CD4-positive, alpha-beta T cell treated with Interferon gamma for 1 hour (primary cell): Measurements from ENCODE around the gene COA1.
"Not testable (repeated sequence)": the region's sequence is repeated elsewhere in the genome, so short reads cannot be mapped to it uniquely, and the experiment has no call there.

ENCODE experiments used
- DNase-seq: peaks from one replicate; pipeline ENCODE4 v3.0.0-alpha.2; 2020

COA1 gene

GRCh38 chr7:43726466-43726865 lies 2.9 kb downstream of the COA1 start:
- DNase-seq: no peak

GRCh38 chr7:43725251-43725650 lies 4.1 kb downstream of the COA1 start:
- DNase-seq: no peak

GRCh38 chr7:43723007-43723341 lies 6.3 kb downstream of the COA1 start:
- no peak for DNase-seq

GRCh38 chr7:43721193-43721806 lies 8.0 kb downstream of the COA1 start:
- no peak for DNase-seq

DNA sequence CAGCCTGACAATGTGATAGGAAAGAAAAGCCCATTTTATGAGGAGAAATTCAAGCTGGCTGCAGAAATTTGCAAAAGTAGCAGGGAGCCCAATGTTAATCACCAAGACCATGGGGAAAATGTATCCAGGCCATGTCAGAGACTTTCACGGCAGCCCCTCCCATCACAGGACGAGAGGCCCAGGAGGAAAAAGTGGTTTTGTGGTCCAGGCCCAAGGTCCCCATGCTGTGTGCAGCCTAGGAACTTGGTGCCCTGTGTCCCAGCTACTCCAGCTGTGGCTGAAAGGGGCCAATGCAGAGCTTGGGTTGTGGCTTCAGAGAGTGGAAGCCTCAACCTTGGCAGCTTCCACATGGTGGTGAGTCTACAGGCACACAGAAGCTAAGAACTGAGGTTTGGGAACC lies 12.7 kb downstream of the COA1 start:
- no peak for DNase-seq

GRCh38 chr7:43715966-43716365 lies 13.4 kb downstream of the COA1 start:
- not testable (repeated sequence) for DNase-seq

- no peak for DNase-seq
Measured at GRCh38 chr7:43711503-43711902, 17.8 kb downstream of the COA1 start.

DNA sequence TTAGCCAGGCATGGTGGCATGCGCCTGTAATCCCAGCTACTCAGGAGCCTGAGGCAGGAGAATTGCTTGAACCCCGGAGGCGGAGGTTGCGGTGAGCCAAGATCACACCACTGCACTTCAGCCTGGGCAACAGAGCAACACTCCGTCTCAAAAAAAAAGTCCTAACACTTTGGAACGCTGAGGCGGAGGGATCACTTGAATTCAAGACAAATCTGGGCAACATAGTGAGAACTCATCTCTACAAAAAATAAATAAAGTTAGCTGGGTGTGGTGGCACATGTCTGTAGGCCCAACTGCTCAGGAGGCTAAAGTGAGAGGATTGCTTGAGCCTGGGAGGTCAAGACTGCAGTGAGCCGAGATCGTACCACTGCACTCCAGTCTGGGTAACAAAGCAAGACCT lies 21.3 kb downstream of the COA1 start:
- not testable (repeated sequence) for DNase-seq

- DNase-seq: no peak
Measured at GRCh38 chr7:43703573-43703972, 25.8 kb downstream of the COA1 start.

- DNase-seq: no peak
Measured at GRCh38 chr7:43702974-43703373, 26.3 kb downstream of the COA1 start.

DNA sequence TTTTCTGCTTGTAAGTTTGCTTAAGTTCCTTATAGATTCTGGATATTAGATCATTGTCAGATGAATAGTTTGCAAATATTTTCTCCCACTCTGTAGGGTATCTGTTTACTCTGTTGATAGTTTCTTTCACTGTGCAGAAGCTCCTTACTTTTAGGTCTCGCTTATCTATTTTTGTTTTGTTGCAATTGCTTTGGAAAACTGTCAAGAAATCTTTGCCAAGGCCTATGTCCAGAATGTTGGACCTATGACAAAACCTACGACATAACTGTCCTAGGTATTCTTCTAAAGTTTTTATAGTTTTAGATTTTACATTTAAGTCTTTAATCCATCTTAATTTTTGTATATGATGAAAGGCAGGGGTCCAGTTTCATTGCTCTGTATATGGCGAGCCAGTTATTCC lies 27.4 kb downstream of the COA1 start:
- DNase-seq: no peak

- DNase-seq: no peak
Measured at GRCh38 chr7:43701500-43701854, 27.8 kb downstream of the COA1 start.

DNA sequence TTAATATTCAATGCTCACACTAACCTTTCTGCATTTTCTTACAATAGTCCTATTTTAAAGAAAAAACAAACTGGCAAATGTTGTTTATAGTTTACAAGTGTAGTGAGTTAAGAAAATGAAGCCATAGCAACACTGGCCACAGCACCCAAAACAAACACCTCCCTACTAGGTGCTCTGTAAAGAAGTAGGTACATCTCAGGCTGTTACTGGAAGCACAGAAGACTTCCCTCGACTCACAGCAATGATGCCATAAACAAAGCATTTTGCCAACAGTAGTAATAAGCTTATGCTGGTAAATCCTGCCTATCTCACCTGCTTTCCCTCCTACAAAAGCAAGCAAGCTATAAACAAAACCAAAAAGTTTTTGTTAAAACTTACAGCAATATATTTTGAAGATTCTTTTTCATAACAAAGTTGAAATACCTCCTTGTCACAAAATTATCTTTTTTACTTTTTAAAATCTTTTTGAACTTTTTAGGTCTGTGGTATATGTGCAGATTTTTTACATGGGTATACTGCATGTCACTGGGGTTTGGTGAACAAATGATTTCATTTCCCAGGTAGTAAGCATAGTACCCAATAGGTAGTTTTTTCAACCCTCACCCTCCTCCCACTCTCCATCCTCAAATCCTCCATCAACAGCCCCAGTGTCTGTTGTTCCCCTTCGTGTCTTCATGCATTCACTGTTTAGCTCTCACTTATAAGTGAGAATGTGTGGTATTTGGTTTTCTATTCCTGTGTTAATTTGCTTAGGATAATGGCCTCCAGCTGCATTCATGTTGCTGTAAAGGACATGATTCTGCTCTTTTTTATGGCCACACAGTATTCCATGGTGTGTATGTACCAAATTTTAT lies 28.4 kb downstream of the COA1 start:
- no peak for DNase-seq

DNA sequence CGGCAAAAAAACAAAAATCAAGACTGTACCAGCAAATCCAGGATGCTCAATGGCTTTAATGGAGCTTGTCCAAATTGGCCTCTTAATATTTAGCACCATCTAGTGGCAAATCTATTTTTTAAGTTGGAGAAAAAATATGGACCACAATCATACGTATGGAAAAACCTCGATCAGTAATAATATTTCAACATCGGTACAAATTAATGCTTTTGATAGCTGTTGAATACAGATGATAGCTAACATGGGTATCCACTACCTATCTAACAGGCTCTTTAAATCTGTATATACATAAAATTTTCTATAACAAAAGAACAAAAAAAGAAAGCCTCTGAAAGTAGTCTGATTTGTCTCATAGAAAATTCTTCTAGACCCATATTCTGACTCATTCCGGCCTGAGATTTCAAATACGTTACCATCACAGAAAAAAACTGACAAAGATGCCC lies 29.2 kb downstream of the COA1 start:
- no peak for DNase-seq

- DNase-seq: no peak
Measured at GRCh38 chr7:43698460-43699255, 30.7 kb downstream of the COA1 start.

- no peak for DNase-seq
Measured at GRCh38 chr7:43697690-43698089, 31.6 kb downstream of the COA1 start.

DNA sequence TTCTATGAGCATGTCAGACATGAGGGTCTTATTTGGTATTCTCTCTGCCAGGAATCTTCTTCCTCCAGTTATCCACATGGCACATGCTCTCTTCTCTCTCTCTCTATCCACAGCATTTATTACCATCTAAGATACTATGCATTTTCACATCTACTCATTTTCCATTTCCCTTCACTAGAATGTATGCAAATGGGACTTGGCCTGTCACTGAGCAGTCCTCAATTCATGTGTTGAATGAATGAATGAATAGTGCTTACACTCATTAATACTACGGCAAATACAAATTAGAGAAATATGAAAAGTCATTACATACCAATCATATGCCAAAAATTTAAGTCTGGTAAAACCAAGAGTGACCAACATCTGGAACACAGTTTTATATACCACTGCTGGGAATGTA lies 34.0 kb downstream of the COA1 start:
- DNase-seq: no peak

DNA sequence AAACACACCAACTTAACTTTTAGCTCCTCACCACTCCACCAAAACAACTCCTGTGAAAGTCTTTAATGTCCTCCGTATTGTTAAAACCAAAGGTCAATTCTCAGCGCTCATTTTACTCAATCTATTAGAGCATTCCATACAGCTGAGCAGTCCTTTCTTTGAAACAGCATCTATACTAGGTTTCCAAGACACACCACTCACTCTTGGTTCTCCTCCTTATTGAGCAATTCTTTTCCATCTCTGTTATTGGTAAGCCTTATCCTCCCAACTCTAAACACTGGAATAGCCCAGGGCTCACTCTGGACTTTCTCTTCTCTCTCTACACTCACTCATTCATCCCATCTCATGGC lies 34.9 kb downstream of the COA1 start:
- no peak for DNase-seq

DNA sequence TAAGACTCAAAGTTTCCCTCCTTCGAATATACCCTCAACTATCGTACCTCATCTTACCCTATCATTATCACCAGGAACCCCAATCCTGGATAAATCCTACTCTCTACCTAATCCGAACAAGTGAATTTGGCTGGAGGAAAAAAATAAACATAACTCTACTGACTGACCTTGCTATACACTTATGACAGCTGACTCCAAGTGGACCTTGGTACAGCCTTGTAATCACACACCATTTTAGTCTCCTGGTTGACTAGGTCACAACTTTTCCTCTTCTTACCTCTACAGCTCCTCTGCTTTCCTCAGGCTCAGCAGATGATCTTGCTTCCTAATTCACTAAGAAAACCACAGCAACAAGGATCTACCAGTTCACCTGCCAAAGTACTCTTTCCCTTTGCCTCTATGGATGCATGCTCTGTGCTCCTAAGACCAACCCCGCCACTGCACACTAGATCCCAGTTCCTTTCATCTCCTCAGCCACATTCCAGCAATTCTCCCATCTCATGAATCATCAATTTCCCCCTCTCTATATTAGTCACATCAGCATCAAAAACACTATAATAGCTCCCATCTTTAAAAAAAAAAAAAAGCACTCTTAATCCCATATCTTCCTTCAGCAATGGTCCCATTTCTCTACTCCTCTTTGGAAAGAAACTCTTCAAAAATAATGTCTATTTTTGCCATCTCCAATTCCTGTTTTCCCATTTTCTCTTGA lies 35.5 kb downstream of the COA1 start:
- no peak for DNase-seq

DNA sequence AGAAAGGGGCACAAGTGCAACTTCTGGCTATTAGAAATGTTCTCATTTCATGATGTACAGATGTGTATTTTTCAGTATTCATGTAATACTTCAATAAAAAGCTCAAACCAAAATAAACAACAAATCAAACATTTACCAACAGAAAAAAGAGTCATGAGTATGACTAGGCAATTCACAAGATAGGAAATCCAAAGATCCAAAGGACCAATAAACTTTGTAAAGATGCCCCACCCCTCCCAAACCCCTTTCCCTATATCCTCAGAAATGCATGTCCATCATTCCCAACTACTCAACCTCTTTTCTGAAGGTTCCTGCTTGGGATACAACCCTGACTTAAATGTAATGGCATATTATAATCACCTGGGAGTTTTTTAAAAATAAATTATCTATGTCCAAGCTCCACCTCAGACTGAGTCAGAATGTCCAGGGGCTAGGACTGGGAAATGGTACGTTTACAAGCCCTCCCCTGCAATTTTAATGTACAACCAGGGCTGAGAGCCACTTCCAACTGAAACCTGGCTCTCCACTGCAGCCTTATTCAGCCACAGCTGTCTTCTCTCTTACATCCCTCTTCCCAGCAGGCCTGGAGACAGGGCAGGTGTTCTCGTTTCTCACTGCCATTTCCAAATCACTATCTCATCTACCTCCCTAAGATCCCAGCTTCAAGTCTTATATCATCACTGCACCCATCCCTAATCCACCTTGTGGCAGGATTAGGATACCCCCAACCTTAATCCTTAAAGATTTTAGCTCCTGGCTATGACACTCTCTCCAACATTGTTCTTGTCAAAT lies 36.5 kb downstream of the COA1 start:
- no peak for DNase-seq

GRCh38 chr7:43691611-43692010 lies 37.7 kb downstream of the COA1 start:
- DNase-seq: no peak

GRCh38 chr7:43689115-43689514 lies 40.2 kb downstream of the COA1 start:
- no peak for DNase-seq

DNA sequence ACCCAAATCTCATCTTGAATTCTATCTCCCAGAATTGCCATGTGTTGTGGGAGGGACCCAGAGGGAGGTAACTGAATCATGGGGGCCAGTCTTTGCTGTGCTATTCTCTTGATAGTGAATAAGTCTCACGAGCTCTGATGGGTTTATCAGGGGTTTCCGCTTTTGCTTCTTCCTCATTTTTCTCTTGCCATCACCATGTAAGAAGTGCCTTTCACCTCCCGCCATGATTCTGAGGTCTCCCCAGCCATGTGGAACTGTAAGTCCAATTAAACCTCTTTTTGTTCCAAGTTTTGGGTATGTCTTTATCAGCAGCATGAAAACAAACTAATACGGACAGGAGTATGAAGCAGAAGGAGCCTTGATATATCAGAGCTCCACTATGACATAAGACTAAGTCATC lies 41.5 kb downstream of the COA1 start:
- DNase-seq: not testable (repeated sequence)
